Keratinocyte (primary cell): Measurements from ENCODE around the gene HLA-DPB1. TPM values are rescaled to one million over a fixed set of nuclear protein-coding genes. Genes with fewer than 3 reads are reported as not detected.

Experiments used
- DNase-seq: peaks from one replicate; pipeline ENCODE4 v3.0.0-alpha.2; 2011; ENCODE audit warnings: low read depth, missing footprints, low spot score
- FAIRE-seq: peaks from 2 replicates; lab custom pipeline; 2011; peaks lifted over from hg19 to GRCh38; lab: Jason Lieb, UNC
- H2AFZ ChIP-seq: 2 replicates; pipeline ENCODE4 v1.6.0; 2012; ENCODE audit warnings: low read length, control low read depth, inconsistent platforms; ENCODE audit not compliant: control insufficient read depth
- H3K27ac ChIP-seq: 2 replicates; pipeline ENCODE4 v1.5.1; 2011; ENCODE audit warnings: low read length; ENCODE audit not compliant: control insufficient read depth, insufficient read depth
- H3K27me3 ChIP-seq: 3 replicates; pipeline ENCODE4 v1.6.0; 2011; ENCODE audit warnings: low read length; ENCODE audit not compliant: control insufficient read depth, insufficient read depth; ENCODE audit errors: extremely low read depth
- H3K36me3 ChIP-seq, 2 experiments: 2 replicates in 1 of 2; 3 replicates in 1 of 2; pipeline ENCODE4 v1.5.1; 2011; ENCODE audit warnings: low read length in 2 of 2, mild to moderate bottlenecking in 1 of 2; ENCODE audit not compliant: control insufficient read depth in 2 of 2, insufficient read depth in 2 of 2; ENCODE audit errors: extremely low read depth in 1 of 2
- H3K4me1 ChIP-seq: 3 replicates; pipeline ENCODE4 v1.5.1; 2011; ENCODE audit warnings: low read length; ENCODE audit not compliant: control insufficient read depth, insufficient read depth; ENCODE audit errors: extremely low read depth
- H3K4me2 ChIP-seq: 3 replicates; pipeline ENCODE4 v1.6.0; 2011; ENCODE audit warnings: low read depth, low read length; ENCODE audit not compliant: control insufficient read depth, insufficient read depth; ENCODE audit errors: extremely low read depth
- H3K4me3 ChIP-seq, 3 experiments: fragments of 200-600 bp in 1 of 3; sonication (generic) in 1 of 3; 2 replicates in 2 of 3; 3 replicates in 1 of 3; pipeline ENCODE4 v1.5.1; 2011 to 2016; ENCODE audit warnings: low read length in 3 of 3, mild to moderate bottlenecking in 3 of 3, control low read depth in 2 of 3, inconsistent platforms in 1 of 3, low read depth in 1 of 3, mixed read lengths in 1 of 3, mixed run types in 1 of 3, moderate library complexity in 1 of 3; ENCODE audit not compliant: control insufficient read depth in 2 of 3, insufficient read depth in 2 of 3; ENCODE audit errors: extremely low read depth in 1 of 3
- H3K79me2 ChIP-seq: 2 replicates; pipeline ENCODE4 v1.6.0; 2012; ENCODE audit warnings: low read length; ENCODE audit not compliant: control insufficient read depth, insufficient read depth
- H3K9ac ChIP-seq: 3 replicates; pipeline ENCODE4 v1.6.0; 2011; ENCODE audit warnings: low read length; ENCODE audit not compliant: control insufficient read depth, insufficient read depth; ENCODE audit errors: extremely low read depth
- H3K9me1 ChIP-seq: 3 replicates; pipeline ENCODE4 v1.6.0; 2011; ENCODE audit warnings: low read length; ENCODE audit not compliant: control insufficient read depth, insufficient read depth; ENCODE audit errors: extremely low read depth
- H3K9me3 ChIP-seq: 2 replicates; pipeline ENCODE4 v1.5.1; 2012; ENCODE audit warnings: low read depth, low read length; ENCODE audit not compliant: control insufficient read depth
- H4K20me1 ChIP-seq: 3 replicates; pipeline ENCODE4 v1.6.0; 2011; ENCODE audit warnings: low read length; ENCODE audit not compliant: control insufficient read depth, insufficient read depth; ENCODE audit errors: extremely low read depth
- EZH2 ChIP-seq: IDR thresholded peaks from one replicate; pipeline ENCODE4 v1.6.1; 2012; ENCODE audit warnings: inconsistent platforms, mild to moderate bottlenecking, low read length, moderate library complexity
- dilution Hi-C: fragments of 300-500 bp; cut with MboI; formaldehyde crosslinking; loops from one replicate; pipeline ENCODE4 v1.7.0; 2020; ENCODE audit warnings: low sequenced_read_pairs; ENCODE audit not compliant: extremely low pct_ligation_motif_present
- polyA plus RNA-seq, 5 experiments: library from polyadenylated mRNA; depleted of rRNA in 3 of 5; stranded (reverse) in 3 of 5; stranded (forward) in 1 of 5; unstranded in 1 of 5; fragments of >200 nt; gene quantifications; 1 replicate in 1 of 5; 2 replicates in 3 of 5; 3 replicates in 1 of 5; pipeline versions ENCODE4 v1.2.1 to v1.2.3, GENCODE V29; 2011 to 2012; ENCODE audit warnings: missing spikeins in 2 of 5, low read depth in 1 of 5, low replicate concordance in 1 of 5
- TF ChIP-seq, protein P1 (sequence below), 3 experiments: IDR thresholded peaks in 1 of 3; conservative IDR thresholded peaks in 1 of 3; optimal IDR thresholded peaks in 1 of 3; 2 replicates in 2 of 3; 3 replicates in 1 of 3; pipeline versions ENCODE3 to v1.5.1; 2011; ENCODE audit warnings: low read length in 3 of 3, mild to moderate bottlenecking in 3 of 3, moderate library complexity in 2 of 3, control low read depth in 1 of 3, inconsistent platforms in 1 of 3; ENCODE audit not compliant: insufficient read depth in 2 of 3; ENCODE audit errors: extremely low read depth in 1 of 3

Gene HLA-DPB1
- polyA plus RNA-seq, 1 donor (not counting 4 experiments of a cell fraction or from before 2014, with no cell fraction given): 0.13 TPM

DNA sequence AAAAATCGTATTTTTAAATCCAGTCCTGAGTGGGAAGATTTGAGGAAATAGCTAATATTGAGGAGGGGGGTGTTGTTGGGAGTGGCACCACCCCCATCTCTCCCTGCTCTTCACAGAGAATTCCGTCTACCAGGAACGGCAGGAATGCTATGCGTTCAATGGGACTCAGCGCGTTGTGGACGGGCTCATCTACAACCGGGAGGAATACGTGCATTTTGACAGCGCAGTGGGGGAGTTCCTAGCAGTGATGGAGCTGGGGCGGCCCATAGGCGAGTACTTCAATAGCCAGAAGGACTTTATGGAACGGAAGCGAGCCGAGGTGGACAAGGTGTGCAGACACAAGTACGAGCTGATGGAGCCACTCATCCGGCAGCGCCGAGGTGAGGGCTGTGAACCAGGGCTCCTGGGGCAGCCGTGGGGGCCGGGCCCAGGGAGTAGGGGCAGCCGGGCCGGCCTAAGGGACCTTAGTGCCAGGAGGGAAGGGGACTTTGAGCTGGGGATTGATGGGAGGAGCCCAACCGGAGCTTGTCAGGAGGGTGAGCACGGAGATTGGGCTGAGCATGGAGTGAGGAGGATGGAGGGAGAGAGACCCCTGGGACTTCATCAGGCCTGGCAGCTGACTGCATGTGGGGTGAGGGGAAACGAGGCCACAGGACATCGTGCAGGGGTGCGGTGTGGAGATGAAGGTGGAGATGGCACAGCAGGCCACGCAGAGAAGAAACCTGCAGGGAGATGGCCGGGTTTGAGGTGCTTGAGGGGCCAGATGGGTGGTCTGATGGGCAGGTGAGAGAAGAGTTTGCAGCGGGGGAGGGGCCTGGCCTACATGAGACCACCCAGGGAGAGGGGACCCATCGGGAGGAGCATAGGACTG is 41.3 kb downstream of the HLA-DPB1 start:
- no peaks in the 10 kb centered on the region for H4K20me1 ChIP-seq
- no peak overlapping the region for H3K9ac ChIP-seq
- no peaks in the 10 kb centered on the region for H3K9me1 ChIP-seq
- H3K27me3 ChIP-seq: peaks cover 40% of the 10 kb centered on the region
- no peaks in the 10 kb centered on the region for H3K9me3 ChIP-seq
- no peak overlapping the region for H3K4me3 ChIP-seq
- TF ChIP-seq, protein P1, sequence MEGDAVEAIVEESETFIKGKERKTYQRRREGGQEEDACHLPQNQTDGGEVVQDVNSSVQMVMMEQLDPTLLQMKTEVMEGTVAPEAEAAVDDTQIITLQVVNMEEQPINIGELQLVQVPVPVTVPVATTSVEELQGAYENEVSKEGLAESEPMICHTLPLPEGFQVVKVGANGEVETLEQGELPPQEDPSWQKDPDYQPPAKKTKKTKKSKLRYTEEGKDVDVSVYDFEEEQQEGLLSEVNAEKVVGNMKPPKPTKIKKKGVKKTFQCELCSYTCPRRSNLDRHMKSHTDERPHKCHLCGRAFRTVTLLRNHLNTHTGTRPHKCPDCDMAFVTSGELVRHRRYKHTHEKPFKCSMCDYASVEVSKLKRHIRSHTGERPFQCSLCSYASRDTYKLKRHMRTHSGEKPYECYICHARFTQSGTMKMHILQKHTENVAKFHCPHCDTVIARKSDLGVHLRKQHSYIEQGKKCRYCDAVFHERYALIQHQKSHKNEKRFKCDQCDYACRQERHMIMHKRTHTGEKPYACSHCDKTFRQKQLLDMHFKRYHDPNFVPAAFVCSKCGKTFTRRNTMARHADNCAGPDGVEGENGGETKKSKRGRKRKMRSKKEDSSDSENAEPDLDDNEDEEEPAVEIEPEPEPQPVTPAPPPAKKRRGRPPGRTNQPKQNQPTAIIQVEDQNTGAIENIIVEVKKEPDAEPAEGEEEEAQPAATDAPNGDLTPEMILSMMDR (optimal IDR thresholded peaks at IDR 0.05 in 1 of 3, IDR thresholded peaks at IDR 0.05 in 1 of 3, conservative IDR thresholded peaks at IDR 0.05 in 1 of 3; ENCODE audit: extremely low read depth in 1 of 3, insufficient read depth in 2 of 3, low read length in 3 of 3): no peak
- no peak for TF ChIP-seq EZH2
- no peak overlapping the region for H3K4me2 ChIP-seq
- H3K79me2 ChIP-seq: no peaks in the 10 kb centered on the region
- no peak for DNase-seq
- FAIRE-seq: no peak
- dilution Hi-C loops: no loop called here
- H2AFZ ChIP-seq: no peak overlapping the region
- H3K27ac ChIP-seq: no peak overlapping the region
- H3K36me3 ChIP-seq: no peaks in the 10 kb centered on the region
- H3K4me1 ChIP-seq: no peaks in the 10 kb centered on the region

DNA sequence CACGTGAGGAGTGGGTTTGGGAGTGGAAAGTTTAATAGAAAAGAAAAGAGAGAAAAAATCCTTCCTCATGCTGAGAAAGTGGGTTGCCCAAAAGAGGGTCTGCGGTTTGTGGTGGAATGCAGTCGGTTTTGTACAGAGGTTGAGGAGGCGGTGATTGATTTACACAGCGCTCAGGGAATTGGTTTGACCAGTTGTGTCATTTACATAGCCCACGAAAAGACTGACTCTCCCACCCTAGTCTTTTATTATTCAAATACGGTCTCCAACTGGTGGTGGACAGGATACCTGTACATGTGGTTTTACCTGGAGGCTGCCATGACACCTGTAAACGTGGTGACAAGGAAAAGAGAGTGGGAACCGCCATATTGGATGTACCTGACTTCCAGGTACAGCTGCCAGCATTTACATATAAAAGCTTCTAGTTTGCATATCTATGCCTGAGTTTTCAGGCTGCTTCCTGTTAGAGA is 42.1 kb downstream of the HLA-DPB1 start:
- no peak for FAIRE-seq

More for the DNA sequence above, 42.1 kb downstream of the HLA-DPB1 start:
- Histone ChIP-seq H3K9ac (no peak overlapping the region), H3K9me3 (no peaks in the 10 kb centered on the region), H3K4me3 (no peak overlapping the region), H3K9me1 (no peaks in the 10 kb centered on the region), H3K27ac (no peak overlapping the region), H3K4me2 (no peak overlapping the region), H4K20me1 (no peaks in the 10 kb centered on the region), H3K36me3 (no peaks in the 10 kb centered on the region), H3K4me1 (no peaks in the 10 kb centered on the region), H2AFZ (no peak overlapping the region), H3K79me2 (no peaks in the 10 kb centered on the region), H3K27me3 (peaks cover 40% of the 10 kb centered on the region)
- dilution Hi-C loops: no loop called here
- no peak for DNase-seq
- TF ChIP-seq, protein P1 (optimal IDR thresholded peaks at IDR 0.05 in 1 of 3, IDR thresholded peaks at IDR 0.05 in 1 of 3, conservative IDR thresholded peaks at IDR 0.05 in 1 of 3; ENCODE audit: extremely low read depth in 1 of 3, insufficient read depth in 2 of 3, low read length in 3 of 3): no peak
- no peak for TF ChIP-seq EZH2
